HL-60 (cell line): ENCODE results near the gene GRB10.

Experiments used
- DNase-seq, 2 experiments: peaks; one replicate each; pipeline ENCODE4 v3.0.0-alpha.2; 2010 to 2020; ENCODE audit warnings: low read depth in 1 of 2, low spot score in 1 of 2
- H3K27ac ChIP-seq: fragments of 250-450 bp; sonication (Bioruptor Pico); replicated peaks from 2 replicates; pipeline ENCODE4 v1.5.1; 2020; ENCODE audit warnings: mild to moderate bottlenecking, moderate library complexity
- H3K27me3 ChIP-seq: fragments of 250-450 bp; sonication (Bioruptor Pico); 2 replicates; pipeline ENCODE4 v1.5.1; 2021; ENCODE audit warnings: mild to moderate bottlenecking, moderate library complexity; ENCODE audit not compliant: insufficient read depth, poor library complexity, severe bottlenecking
- H3K4me3 ChIP-seq: replicated peaks from 2 replicates; pipeline ENCODE4 v1.5.1; 2011; ENCODE audit warnings: mild to moderate bottlenecking, control low read depth, low read length; ENCODE audit not compliant: insufficient read depth
- CTCF ChIP-seq: IDR thresholded peaks from one replicate; pipeline ENCODE4 v1.5.1; 2011; ENCODE audit warnings: low read length, control low read depth, inconsistent platforms; ENCODE audit not compliant: insufficient read depth
- GABPA ChIP-seq: IDR thresholded peaks from 2 replicates; pipeline ENCODE4 v1.6.1; 2012; ENCODE audit warnings: low read depth
- POLR2AphosphoS5 ChIP-seq: IDR thresholded peaks from 2 replicates; pipeline ENCODE4 v1.6.1; 2012; ENCODE audit warnings: low read depth
- REST ChIP-seq: IDR thresholded peaks from 2 replicates; pipeline ENCODE4 v1.6.1; 2012; ENCODE audit warnings: low read depth; ENCODE audit not compliant: insufficient replicate concordance
- SPI1 ChIP-seq: IDR thresholded peaks from 2 replicates; pipeline ENCODE4 v1.6.1; 2012; ENCODE audit warnings: low read depth, mild to moderate bottlenecking, borderline replicate concordance

GRB10 gene

GRCh38 chr7:50827281-50827680, 44.6 kb upstream of the GRB10 start:
- Histone ChIP-seq H3K27me3 (no peaks in the 10 kb centered on the region), H3K27ac (no peak overlapping the region), H3K4me3 (no peak overlapping the region)
- no peak for DNase-seq
- TF ChIP-seq CTCF (no peak), REST (no peak), POLR2AphosphoS5 (no peak), GABPA (no peak), SPI1 (no peak)

- H3K27ac ChIP-seq = no peak overlapping the region
- no peak overlapping the region for H3K4me3 ChIP-seq
- H3K27me3 ChIP-seq = no peaks in the 10 kb centered on the region
- DNase-seq = peak in 1 of 2 experiments; percentile 7
- no peak for TF ChIP-seq CTCF
- no peak for TF ChIP-seq POLR2AphosphoS5
- no peak for TF ChIP-seq REST
- TF ChIP-seq GABPA = no peak
These were observed 43.9 kb upstream of the GRB10 start for GRCh38 chr7:50826371-50827172.

- H3K27me3 ChIP-seq = no peaks in the 10 kb centered on the region
- H3K4me3 ChIP-seq = no peak overlapping the region
- H3K27ac ChIP-seq = no peak overlapping the region
- TF ChIP-seq REST (no peak), POLR2AphosphoS5 (no peak), GABPA (no peak), CTCF (no peak), SPI1 (no peak)
- DNase-seq = no peak
These were observed 42.8 kb upstream of the GRB10 start for GRCh38 chr7:50825465-50825864.
